Measurements from ENCODE around the gene EZH2.
A peak's percentile ranks its signal among the peaks of the same experiment; 100 is the strongest.

The EZH2 gene

DNA sequence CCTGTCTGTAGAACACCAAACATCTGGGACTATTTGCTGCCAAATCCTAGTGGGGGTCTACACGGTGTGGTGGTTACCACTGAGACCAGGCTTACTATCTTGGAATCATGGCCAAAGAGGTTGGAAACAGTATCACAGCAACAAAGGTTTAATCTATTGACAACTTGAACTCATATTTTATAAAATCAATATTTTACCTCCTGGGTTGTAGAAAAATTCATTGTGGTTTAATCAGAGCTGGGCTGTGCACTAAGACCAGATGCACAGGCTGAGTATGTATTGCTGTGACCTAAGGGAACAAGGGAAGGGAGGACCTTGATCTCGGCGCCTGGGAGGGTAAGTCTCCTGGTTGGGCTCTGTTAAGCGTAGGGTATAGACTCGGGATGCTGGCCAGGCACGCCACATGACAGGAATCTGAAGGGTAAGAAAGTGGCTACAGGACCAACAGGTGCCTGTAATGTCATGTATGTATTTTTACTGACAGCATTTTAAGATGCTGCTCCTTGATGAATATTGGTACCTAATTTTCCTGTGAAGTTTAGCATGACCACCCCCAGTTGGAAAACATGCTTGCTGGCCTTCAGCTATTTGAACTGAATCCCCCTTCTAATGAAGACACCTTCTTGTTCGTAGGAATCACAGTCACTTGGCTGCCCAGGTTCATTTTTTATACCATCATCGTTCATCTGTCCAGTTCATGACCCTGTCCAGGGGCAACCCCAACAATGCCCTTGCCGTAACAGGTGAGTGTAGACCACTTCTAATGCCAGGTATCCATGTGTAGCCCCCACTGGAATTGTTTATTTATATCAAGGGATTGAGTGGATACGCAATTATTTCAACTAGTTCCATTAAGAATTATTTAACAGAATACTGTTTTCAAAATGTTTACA, 79.5 kb downstream of the EZH2 start:
- no peaks in the 10 kb centered on the region for H3K9me3 Mint-ChIP-seq
- H3K27ac Mint-ChIP-seq: no peak overlapping the region
- H3K27me3 Mint-ChIP-seq: no peaks in the 10 kb centered on the region
- H3K4me1 Mint-ChIP-seq (ENCODE audit: low read depth in 2 of 2): no peaks in the 10 kb centered on the region
- ATAC-seq (replicated peaks): no peak
- no peak for DNase-seq
- no peak overlapping the region for H3K4me3 Mint-ChIP-seq
- peaks cover 39% of the 10 kb centered on the region for H3K36me3 Mint-ChIP-seq (ENCODE audit: insufficient read depth)

- H3K4me1 Mint-ChIP-seq (ENCODE audit: low read depth in 2 of 2): no peaks in the 10 kb centered on the region
- no peak overlapping the region for H3K4me3 Mint-ChIP-seq
- peak overlapping the region in 1 of 2 donors; percentile 31 for H3K27ac Mint-ChIP-seq
- H3K9me3 Mint-ChIP-seq: no peaks in the 10 kb centered on the region
- H3K36me3 Mint-ChIP-seq (ENCODE audit: insufficient read depth): peaks cover 46% of the 10 kb centered on the region
- H3K27me3 Mint-ChIP-seq: no peaks in the 10 kb centered on the region
- ATAC-seq (replicated peaks) (no peak), DNase-seq (no peak)
Observed at GRCh38 chr7:148803094-148803493, 81.0 kb downstream of the EZH2 start.

DNA sequence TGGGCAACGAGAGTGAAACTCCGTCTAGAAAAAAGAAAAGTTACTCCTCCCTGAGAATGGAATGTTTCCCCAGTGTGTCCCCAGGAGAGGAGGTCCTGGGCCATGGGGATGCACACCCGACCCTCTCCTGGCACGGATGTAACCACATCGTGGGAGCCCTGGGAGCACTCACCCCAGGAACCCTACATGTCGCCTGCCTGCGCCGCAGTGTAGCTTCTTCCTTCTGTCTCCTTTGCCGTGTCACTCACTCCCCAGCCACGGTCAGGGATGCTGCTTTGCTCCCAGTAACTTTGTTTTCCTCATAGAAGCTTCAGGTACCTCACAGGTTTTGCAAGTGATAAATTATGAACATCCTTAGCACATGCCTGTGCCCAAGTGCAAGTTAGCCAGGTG, 82.0 kb downstream of the EZH2 start:
- H3K36me3 Mint-ChIP-seq (ENCODE audit: insufficient read depth): peaks cover 52% of the 10 kb centered on the region
- ATAC-seq (replicated peaks): no peak
- no peaks in the 10 kb centered on the region for H3K9me3 Mint-ChIP-seq
- DNase-seq: no peak
- no peaks in the 10 kb centered on the region for H3K27me3 Mint-ChIP-seq
- H3K27ac Mint-ChIP-seq: peak overlapping the region in 1 of 2 donors; percentile 30
- H3K4me3 Mint-ChIP-seq: no peak overlapping the region
- no peaks in the 10 kb centered on the region for H3K4me1 Mint-ChIP-seq (ENCODE audit: low read depth in 2 of 2)

DNA sequence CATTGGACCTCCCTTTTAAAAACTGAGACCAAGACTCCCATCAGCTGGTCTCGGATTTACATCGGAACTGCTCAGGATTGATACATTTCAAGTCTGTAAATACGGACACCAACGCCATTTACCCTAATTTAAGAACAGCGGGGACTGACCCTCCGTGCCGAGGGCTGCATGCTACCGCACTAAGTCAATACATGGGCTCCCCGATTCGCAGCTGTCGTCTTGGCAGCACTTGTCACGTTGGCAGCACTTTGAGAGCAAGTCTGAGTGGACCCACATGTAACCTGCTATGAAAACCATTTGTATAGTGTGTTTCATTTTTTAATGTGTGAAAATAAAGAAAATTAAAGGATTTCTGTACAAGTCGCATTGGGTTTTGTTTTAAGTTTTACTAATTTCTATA, 83.4 kb downstream of the EZH2 start:
- no peaks in the 10 kb centered on the region for H3K4me1 Mint-ChIP-seq (ENCODE audit: low read depth in 2 of 2)
- H3K9me3 Mint-ChIP-seq: no peaks in the 10 kb centered on the region
- H3K4me3 Mint-ChIP-seq: no peak overlapping the region
- DNase-seq (no peak), ATAC-seq (replicated peaks) (no peak)
- H3K27me3 Mint-ChIP-seq: no peaks in the 10 kb centered on the region
- peaks cover 56% of the 10 kb centered on the region for H3K36me3 Mint-ChIP-seq (ENCODE audit: insufficient read depth)
- H3K27ac Mint-ChIP-seq: no peak overlapping the region

- Mint-ChIP-seq H3K9me3 (no peaks in the 10 kb centered on the region), H3K36me3 (ENCODE audit: insufficient read depth) (peaks cover 58% of the 10 kb centered on the region), H3K27me3 (no peaks in the 10 kb centered on the region), H3K27ac (peak overlapping the region in 1 of 2 donors; percentile 10), H3K4me3 (no peak overlapping the region), H3K4me1 (ENCODE audit: low read depth in 2 of 2) (no peaks in the 10 kb centered on the region)
- ATAC-seq (replicated peaks) (no peak), DNase-seq (no peak)
Observed at GRCh38 chr7:148799893-148800555, 84.1 kb downstream of the EZH2 start.

- Mint-ChIP-seq H3K4me1 (ENCODE audit: low read depth in 2 of 2) (no peaks in the 10 kb centered on the region), H3K9me3 (no peaks in the 10 kb centered on the region), H3K27me3 (no peaks in the 10 kb centered on the region), H3K27ac (no peak overlapping the region), H3K36me3 (ENCODE audit: insufficient read depth) (peaks cover 82% of the 10 kb centered on the region), H3K4me3 (no peak overlapping the region)
- no peak for DNase-seq
- no peak for ATAC-seq (replicated peaks)
Observed at GRCh38 chr7:148796841-148797240, 87.2 kb downstream of the EZH2 start.

DNA sequence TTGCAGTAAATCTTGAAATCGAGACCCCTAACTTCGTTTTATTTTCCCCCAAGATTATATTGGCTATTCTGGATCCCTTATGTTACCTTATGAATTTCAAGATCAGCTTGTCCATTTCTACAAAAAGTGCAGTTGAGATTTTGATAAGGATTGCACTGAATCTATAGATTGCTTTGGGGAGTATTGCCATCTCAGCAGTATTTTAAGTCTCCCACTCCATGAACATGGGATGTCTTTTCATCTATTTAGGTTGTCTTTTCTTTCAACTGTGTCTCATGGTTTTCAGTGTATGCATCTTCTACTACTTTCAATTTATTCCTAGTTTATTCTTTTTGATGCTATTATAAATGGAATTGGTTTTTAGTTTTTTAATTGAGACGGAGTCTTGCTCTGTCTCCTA, 89.6 kb downstream of the EZH2 start:
- H3K4me1 Mint-ChIP-seq (ENCODE audit: low read depth in 2 of 2): no peaks in the 10 kb centered on the region
- peaks cover 71% of the 10 kb centered on the region for H3K36me3 Mint-ChIP-seq (ENCODE audit: insufficient read depth)
- H3K27ac Mint-ChIP-seq: no peak overlapping the region
- H3K4me3 Mint-ChIP-seq: no peak overlapping the region
- DNase-seq (no peak), ATAC-seq (replicated peaks) (no peak)
- no peaks in the 10 kb centered on the region for H3K27me3 Mint-ChIP-seq
- H3K9me3 Mint-ChIP-seq: no peaks in the 10 kb centered on the region

GRCh38 chr7:148793590-148793989, 90.5 kb downstream of the EZH2 start:
- Mint-ChIP-seq H3K4me1 (ENCODE audit: low read depth in 2 of 2) (no peaks in the 10 kb centered on the region), H3K4me3 (no peak overlapping the region), H3K36me3 (ENCODE audit: insufficient read depth) (peaks cover 69% of the 10 kb centered on the region), H3K9me3 (no peaks in the 10 kb centered on the region), H3K27ac (no peak overlapping the region), H3K27me3 (no peaks in the 10 kb centered on the region)
- DNase-seq (no peak), ATAC-seq (replicated peaks) (no peak)

DNA sequence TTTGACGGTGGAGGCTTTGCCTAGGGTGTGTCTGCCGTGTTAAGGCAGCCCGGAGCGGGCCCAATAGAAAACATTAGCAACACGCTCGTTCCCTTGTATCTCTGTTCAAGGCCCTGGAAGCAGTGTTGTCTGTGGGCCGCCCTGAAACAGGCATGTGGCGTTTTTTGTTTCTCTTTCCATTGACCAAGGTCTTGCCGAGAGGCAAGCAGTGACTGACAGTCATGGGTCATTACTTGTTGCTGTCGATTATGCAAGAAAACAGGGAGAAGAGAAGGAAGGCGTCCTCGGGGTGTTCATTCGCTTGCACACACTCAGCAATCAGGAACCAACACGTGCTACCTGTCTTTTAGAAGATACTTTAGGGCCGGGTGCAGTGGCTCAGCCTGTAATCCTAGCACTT, 92.5 kb downstream of the EZH2 start:
- DNase-seq (no peak), ATAC-seq (replicated peaks) (no peak)
- Mint-ChIP-seq H3K27ac (no peak overlapping the region), H3K4me3 (no peak overlapping the region), H3K36me3 (ENCODE audit: insufficient read depth) (peaks cover 75% of the 10 kb centered on the region), H3K4me1 (ENCODE audit: low read depth in 2 of 2) (no peaks in the 10 kb centered on the region), H3K27me3 (no peaks in the 10 kb centered on the region), H3K9me3 (no peaks in the 10 kb centered on the region)

DNA sequence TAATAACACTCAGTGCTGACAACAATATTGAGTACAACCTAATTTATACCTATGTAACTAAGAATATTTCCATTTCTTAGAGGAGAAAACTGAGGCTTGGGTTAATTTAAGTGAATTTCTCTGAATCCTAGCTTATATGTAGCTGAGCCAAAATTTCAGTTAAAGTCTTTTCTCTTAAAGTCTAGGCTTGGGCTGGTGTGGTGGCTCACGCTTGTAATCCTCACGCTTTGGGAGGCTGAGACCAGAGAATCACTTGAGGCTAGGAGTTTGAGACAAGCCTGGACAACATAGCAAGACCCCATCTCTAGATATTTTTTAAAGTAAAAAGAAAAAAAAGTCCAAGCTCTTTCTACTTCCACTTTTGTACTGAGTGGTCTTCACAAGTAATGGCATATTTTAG, 93.2 kb downstream of the EZH2 start:
- no peak overlapping the region for H3K4me3 Mint-ChIP-seq
- H3K27ac Mint-ChIP-seq: no peak overlapping the region
- no peaks in the 10 kb centered on the region for H3K27me3 Mint-ChIP-seq
- no peaks in the 10 kb centered on the region for H3K9me3 Mint-ChIP-seq
- ATAC-seq (replicated peaks) (no peak), DNase-seq (no peak)
- H3K4me1 Mint-ChIP-seq (ENCODE audit: low read depth in 2 of 2): no peaks in the 10 kb centered on the region
- H3K36me3 Mint-ChIP-seq (ENCODE audit: insufficient read depth): peaks cover 69% of the 10 kb centered on the region

- H3K4me1 Mint-ChIP-seq (ENCODE audit: low read depth in 2 of 2): peaks cover 1 to 3% of the 10 kb centered on the region in 2 donors
- DNase-seq (no peak), ATAC-seq (replicated peaks) (no peak)
- no peaks in the 10 kb centered on the region for H3K9me3 Mint-ChIP-seq
- no peaks in the 10 kb centered on the region for H3K27me3 Mint-ChIP-seq
- H3K4me3 Mint-ChIP-seq: no peak overlapping the region
- H3K27ac Mint-ChIP-seq: no peak overlapping the region
- peaks cover 69% of the 10 kb centered on the region for H3K36me3 Mint-ChIP-seq (ENCODE audit: insufficient read depth)
Observed at GRCh38 chr7:148790131-148790726, 93.9 kb downstream of the EZH2 start.

GRCh38 chr7:148789220-148789619, 94.9 kb downstream of the EZH2 start:
- Mint-ChIP-seq H3K27ac (peak overlapping the region in 1 of 2 donors; percentile 59), H3K4me1 (ENCODE audit: low read depth in 2 of 2) (peaks cover 1 to 3% of the 10 kb centered on the region in 2 donors), H3K27me3 (no peaks in the 10 kb centered on the region), H3K36me3 (ENCODE audit: insufficient read depth) (peaks cover 65% of the 10 kb centered on the region), H3K4me3 (no peak overlapping the region), H3K9me3 (no peaks in the 10 kb centered on the region)
- ATAC-seq (replicated peaks) (no peak), DNase-seq (no peak)

DNA sequence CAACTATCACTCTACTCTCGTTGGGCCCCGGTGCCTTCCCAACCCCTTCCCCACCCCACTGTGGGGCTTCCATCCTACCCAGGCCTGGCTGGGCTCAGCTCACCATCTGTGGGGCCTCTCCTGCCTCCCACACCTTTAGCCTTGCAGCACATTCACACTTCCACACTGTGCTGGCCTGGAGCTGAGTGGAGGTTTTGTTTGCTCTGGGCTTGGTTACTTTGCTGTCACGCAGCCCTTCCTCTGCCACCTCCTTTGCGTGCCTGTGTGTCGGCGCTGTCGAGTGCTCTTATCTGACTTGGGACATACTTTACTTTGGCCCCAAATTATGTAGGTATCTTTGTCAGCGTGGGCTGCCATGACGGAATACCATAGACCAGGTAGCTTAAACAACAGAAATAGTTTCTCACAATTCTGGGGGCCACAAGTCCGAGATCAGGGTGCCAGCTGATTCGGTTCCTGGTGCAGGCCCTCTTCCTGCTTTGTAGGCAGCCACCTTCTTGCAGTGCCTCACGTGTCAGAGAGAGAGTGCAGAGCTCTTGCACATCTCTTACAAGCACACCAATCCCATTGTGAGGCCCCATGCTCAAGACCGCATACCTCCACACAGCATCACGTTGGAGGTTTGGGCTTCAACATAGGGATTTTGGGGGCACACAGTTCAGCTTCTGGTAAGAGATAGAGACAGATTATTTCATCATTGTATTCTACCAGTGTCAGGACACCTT, 96.4 kb downstream of the EZH2 start:
- no peaks in the 10 kb centered on the region for H3K27me3 Mint-ChIP-seq
- H3K4me3 Mint-ChIP-seq: no peak overlapping the region
- ATAC-seq (replicated peaks) (no peak), DNase-seq (no peak)
- H3K27ac Mint-ChIP-seq: peak overlapping the region in 1 of 2 donors; percentile 59
- H3K4me1 Mint-ChIP-seq (ENCODE audit: low read depth in 2 of 2): peaks cover 1 to 9% of the 10 kb centered on the region in 2 donors
- H3K36me3 Mint-ChIP-seq (ENCODE audit: insufficient read depth): peaks cover 55% of the 10 kb centered on the region
- H3K9me3 Mint-ChIP-seq: no peaks in the 10 kb centered on the region

All from effector memory CD8-positive, alpha-beta T cell (primary cell).